HG02884 (cell line): ENCODE results near the gene SPTBN2.

Source experiments
- ATAC-seq: cut with Tn5 transposase; IDR thresholded peaks from one replicate; pipeline ENCODE4 v1.9.1; 2021; ENCODE audit warnings: mild to moderate bottlenecking, moderate library complexity; ENCODE audit not compliant: unreplicated experiment

Gene SPTBN2

DNA sequence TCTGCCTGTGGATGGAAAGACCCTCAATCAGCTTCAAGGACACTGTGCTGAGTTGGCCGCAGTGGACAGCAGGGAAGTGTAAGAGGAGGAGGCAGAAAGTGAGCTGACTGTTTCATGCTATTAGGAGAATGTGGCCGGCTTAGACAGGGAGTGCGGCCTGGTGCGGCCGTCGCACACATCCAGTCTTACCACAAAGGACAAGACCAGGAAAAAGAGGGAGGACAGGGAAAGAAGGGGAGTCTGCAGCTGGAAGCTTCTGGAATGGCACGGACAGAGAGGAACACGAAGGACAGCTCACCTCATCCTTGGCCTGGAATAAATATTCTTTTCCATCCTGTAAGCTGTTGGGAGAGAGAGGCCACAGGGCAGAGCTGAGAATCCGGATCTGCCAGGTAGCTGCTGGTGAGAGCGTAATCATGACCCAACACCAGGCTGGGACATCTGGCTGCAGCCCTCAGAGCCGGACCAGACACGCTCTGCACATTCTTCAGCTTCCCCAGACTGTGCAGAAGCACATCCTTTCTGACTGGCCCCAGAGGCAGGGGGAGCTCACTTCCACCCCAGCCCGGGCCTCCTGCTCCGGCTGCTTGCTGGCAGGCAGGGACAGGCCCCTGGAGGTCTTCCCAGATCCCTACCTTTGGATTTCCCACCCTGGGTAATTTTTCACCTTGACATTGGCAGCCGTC is 42.8 kb downstream of the SPTBN2 start:
- no peak for ATAC-seq

DNA sequence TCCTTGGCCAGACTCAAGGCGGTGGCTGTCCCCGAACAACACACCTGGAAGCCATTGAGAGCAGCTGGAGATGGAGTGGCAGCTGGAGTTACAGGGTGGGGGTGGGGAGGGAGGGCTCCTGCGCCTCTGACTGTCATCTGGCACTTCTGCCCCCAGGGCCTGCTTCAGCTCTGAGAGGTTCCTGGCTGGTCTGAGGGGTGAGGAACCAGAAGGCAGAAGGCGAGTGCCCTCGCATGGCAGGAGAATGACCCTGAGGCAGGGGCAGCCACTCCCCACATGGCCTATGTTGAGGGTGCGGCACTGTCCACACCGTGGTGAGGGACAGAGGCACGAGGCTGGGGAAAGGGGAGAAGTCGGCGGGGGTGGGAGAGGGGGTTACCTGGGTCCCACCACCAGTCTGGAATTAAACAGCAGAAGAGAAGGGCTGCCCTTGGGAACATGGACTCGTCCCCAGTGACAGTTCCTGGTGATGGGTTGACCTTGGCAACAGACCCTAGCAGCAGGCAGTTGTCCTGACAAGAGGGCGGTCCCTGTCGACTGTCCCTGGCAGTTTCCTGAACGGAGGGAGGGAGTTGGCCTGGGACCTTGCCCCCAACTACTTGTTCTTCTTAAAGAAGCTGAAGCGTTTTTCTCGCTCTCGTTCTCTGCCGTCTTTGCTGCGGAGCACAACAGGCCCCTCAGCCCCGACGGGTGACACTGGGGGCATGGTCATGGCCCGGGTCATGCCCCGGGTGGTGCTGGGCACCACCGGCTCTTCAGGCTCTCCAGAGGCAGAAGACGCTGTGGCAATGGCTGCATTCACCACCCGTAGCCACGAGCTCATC is 43.5 kb downstream of the SPTBN2 start:
- ATAC-seq: no peak

- no peak for ATAC-seq
These were observed 44.4 kb downstream of the SPTBN2 start for GRCh38 chr11:66684635-66685034.

- no peak for ATAC-seq
These were observed 45.1 kb downstream of the SPTBN2 start for GRCh38 chr11:66683877-66684276.

DNA sequence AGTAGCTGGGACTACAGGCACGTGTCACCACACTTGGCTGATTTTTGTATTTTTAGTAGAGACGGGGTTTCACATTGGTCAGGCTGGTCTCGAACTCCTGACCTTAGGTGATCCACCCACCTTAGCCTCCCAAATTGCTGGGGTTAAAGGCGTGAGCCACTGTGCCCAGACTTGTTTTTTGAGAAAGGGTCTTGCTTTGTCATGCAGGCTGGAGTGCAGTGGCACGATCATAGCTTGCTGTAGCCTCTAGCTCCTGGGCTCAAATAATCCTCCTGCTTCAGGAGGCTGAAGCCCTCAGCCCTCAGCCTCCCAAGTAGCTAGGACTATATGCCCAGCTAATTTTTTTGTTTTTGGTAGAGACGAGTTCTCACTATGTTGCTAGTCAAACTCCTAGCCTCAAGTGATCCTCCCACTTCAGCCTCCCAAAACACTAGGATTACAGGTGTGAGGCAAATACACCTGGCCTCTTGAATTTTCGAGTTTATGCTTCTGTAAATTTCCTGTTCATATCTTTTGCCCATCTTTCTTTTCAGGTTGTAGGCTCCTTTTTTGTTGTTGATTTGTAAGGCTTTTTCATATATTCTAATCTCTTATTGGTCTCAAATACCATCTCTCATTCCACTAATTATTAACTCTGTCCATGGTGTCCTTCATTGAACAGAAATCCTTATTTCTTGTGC is 47.9 kb downstream of the SPTBN2 start:
- no peak for ATAC-seq

GRCh38 chr11:66677599-66678375 is 51.2 kb downstream of the SPTBN2 start, which contains the start of gene RBM4B:
RBM4B (minus strand) TSS chr11:66677887; CDS start chr11:66677079, 808 bp downstream.
- ATAC-seq: peak; percentile 71

DNA sequence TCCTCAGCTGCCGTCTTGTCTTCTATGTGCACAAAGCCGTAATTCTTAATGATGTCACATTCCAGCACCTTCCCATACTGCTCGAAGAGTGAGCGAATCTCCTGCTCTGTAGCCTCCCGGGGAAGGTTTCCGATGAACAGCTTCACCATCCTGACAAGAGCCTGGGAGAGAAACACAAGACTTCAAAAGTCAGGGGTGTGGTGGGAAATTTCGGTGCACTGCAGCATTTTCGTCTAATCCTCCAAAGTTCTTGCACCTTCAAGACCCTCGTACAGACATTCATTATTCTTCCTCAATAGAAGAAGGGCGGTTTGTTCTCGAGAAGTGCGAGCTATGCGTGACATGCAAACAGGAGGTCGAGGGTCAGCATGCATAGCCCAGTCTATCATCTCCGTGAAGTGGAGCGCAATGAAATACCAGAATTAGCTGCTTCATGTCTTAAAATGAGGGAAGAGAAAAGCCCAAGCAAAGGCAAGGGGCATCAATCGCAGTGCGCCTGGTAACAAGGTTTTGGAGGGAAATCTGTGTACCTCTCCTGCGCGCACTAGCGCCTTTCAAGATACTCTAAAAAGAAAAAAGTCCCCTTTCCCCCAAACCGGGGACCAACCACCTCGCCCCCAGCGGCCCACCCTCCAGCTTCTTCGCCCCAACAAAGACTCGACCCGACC is 52.0 kb downstream of the SPTBN2 start:
- ATAC-seq: no peak

DNA sequence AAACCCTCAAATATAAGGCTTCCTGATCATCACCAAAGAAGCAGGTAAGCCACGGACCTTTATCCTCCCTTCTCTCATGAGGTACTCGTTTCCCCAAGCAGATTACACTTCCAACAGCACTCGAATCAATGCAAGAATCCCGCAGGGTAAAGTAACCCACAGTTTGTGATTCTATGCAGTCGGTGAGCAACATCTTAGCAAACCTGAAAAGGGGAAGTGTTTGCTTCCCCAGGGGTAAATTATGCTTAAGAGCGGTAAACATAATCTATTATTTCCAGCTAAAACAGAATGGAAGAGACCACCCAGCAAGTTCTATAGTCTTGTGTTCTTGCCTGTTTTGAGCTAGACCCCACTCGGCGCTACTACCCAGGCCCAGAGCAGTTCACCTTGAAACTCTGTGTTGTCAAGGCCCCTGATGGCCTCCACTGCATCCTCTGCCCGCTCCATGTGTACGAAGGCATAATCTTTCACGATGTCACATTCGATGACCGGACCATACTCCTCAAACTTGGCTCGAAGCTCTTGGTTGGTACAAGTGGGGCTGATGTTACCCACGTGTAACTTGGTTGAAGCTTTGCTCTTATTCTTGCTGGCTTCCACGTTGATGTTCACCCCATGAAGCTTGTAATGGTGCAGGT is 52.6 kb downstream of the SPTBN2 start:
- no peak for ATAC-seq

GRCh38 chr11:66674964-66675602 is 53.9 kb downstream of the SPTBN2 start:
- ATAC-seq: no peak

GRCh38 chr11:66670816-66671215 is 58.2 kb downstream of the SPTBN2 start:
- no peak for ATAC-seq

DNA sequence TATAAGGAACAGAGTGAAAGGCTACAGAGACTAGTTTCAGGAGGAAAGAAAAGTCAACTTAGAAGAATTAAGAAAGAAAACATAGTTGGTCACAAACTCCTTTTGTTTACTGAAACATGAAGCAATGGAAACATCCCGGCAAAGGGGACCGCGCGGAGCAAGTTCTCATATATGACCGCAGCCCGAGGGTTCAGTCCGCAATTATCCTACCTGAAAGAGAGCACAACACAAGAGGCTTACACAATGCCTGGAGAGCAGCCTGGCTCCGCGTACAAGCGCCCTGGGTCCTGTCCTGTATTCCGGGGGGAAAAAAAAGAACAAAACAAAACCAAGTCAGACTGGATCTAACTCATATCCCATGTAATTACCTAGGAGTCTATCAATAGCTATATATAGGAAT is 63.6 kb downstream of the SPTBN2 start:
- ATAC-seq: no peak

- ATAC-seq: no peak
These were observed 65.2 kb downstream of the SPTBN2 start for GRCh38 chr11:66663741-66664296.

DNA sequence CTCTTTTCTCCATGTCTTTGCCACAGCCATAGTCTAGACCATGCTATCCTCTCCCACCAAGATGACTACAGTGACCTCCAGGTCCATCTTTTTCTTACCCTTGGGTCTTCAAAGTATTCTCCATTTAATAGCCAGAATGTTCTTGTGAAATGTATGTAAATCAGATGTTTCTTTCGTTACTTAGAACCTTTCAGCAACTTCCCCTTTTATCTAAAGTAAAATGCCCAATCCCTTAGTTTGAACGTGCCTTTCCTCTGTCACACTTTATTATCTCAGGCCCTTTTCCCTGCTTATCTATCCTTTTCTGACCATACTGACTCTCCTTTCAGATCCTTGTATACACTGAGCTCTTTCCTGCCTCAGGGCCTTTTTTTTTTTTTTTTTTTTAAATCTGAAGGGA is 69.3 kb downstream of the SPTBN2 start:
- ATAC-seq: no peak

DNA sequence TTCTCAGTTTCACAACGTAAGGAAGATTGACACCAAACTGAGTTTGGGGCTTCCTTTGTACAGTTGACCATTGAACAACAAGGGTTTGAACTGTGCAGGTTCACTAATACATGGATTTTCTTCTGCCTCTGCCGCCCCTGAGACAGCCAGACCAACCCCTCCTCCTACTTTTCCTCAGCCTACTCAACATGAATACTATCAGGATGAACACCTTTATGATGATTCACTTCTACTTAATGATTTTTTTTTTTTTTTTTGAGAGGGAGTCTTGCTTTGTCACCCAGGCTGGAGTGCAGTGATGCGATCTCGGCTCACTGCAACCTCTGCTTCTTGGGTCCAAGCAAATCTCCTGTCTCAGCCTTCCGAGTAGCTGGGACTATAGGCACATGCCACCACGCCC is 75.9 kb downstream of the SPTBN2 start:
- no peak for ATAC-seq

DNA sequence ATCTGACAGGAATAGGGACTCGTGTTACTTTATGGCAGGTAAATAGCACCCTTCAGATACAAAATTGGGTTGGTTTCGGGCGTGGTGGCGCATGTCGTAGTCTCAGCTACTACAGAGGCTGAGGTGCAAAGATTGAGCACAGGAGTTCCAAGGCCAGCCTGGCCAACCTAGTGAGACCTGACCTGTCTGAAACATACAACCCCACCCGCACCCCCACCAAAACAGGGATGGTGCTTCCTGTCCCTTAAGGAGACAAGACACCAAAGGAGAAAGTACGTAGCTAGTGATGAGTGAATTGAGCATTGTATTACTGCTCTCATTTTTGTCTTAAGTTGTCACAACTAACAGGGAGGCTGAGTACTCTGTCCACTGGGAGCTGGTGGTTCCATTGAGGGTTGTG is 76.4 kb downstream of the SPTBN2 start:
- ATAC-seq: no peak

DNA sequence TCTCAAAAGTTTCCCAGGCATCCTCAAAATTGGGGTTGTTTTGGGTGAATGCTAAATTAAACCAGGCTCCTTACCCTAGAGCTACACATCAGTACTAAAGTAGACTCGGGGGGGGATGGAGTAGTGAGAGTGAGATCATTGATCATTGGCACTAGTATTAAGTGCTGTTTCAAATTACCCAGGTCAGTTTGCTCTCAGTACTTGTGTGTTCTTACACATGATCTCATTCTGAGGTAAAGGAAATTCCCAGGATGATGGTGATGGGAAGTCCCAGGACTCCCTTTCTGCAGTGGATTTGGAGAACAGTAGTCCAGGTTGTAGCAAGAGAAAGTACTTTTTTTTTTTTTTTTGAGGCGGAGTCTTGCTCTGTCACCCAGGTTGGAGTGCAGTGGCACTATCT is 78.0 kb downstream of the SPTBN2 start:
- no peak for ATAC-seq

DNA sequence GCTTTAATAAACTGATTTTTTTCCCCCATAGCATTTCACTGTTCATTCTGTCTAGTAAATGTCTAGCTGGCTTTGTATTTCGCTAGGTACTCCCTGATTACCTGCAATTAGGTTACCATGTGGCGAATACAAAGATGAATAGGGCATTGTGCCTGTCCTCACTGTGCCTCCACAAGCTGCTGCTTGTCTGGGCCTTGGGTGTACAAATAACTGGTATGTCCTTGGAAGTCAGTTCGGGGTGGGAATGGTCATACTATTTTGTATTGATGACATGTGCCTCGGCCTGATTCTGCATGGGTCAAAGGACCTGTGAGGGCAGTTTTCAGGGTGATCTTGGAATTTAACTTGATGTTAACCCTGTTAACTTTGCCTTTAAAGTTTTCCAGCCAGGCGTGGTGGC is 79.1 kb downstream of the SPTBN2 start:
- ATAC-seq: no peak

GRCh38 chr11:66646828-66647227 is 82.2 kb downstream of the SPTBN2 start:
- no peak for ATAC-seq

DNA sequence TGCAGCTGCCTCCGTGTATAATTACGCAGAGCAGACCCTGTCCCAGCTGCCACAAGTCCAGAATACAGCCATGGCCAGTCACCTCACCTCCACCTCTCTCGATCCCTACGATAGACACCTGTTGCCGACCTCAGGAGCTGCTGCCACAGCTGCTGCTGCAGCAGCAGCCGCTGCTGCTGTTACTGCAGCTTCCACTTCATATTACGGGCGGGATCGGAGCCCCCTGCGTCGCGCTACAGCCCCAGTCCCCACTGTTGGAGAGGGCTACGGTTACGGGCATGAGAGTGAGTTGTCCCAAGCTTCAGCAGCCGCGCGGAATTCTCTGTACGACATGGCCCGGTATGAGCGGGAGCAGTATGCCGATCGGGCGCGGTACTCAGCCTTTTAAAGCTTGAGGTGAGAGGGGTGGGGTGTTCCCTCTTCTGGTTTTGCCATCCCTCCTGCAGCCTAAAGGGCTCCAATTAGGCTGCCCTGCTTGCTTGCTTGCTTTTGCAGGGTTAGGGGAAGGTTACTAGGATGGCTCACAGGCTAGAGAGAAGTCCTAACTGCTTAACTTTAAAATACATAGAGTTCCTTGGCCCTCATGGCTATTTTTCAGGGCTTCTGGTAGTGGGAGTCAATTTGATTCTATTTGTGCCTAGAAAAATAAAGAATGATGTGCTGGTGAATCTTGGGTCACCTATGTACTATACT is 85.1 kb downstream of the SPTBN2 start:
- no peak for ATAC-seq
